Mammary epithelial cell (primary cell): ENCODE data around the gene TCIRG1.

Source experiments
- CTCF ChIP-seq, 2 donors: IDR thresholded peaks in 1 of 2; conservative IDR thresholded peaks in 1 of 2; 2 replicates each; pipeline ENCODE4 v1.5.1; 2011 to 2012; ENCODE audit warnings: inconsistent platforms in 2 of 2, low read length in 2 of 2, mild to moderate bottlenecking in 2 of 2, control low read depth in 1 of 2, low read depth in 1 of 2; ENCODE audit not compliant: insufficient read depth in 1 of 2; ENCODE audit errors: extremely low read depth in 1 of 2
- EZH2 ChIP-seq: IDR thresholded peaks from 2 replicates; pipeline ENCODE4 v1.6.1; 2012; ENCODE audit warnings: low read length, inconsistent platforms, borderline replicate concordance

- TF ChIP-seq CTCF (conservative IDR thresholded peaks at IDR 0.05 in 1 of 2, IDR thresholded peaks at IDR 0.05 in 1 of 2; ENCODE audit: extremely low read depth in 1 of 2, insufficient read depth in 1 of 2, low read depth in 1 of 2, low read length in 2 of 2) = no peak
- TF ChIP-seq EZH2 = no peak
Measured at GRCh38 chr11:67996051-67996450, 42.8 kb upstream of the TCIRG1 start.
